A549 (cell line): ENCODE results near the gene PDIA5.

ENCODE experiments used
- CHD2 ChIP-seq: fragments of 150-350 bp; IDR thresholded peaks from 2 replicates; pipeline ENCODE4 v1.6.1; 2014; ENCODE audit warnings: low read length; ENCODE audit not compliant: partially characterized antibody
- RNF2 ChIP-seq: fragments of 200-600 bp; sonication (generic); IDR thresholded peaks from 2 replicates; pipeline ENCODE4 v1.6.1; 2016; ENCODE audit warnings: low read depth, mild to moderate bottlenecking, antibody characterized with exemption, moderate library complexity, borderline replicate concordance
- SMC3 ChIP-seq: fragments of >200 bp; sonication (Bioruptor Twin); formaldehyde crosslinking; IDR thresholded peaks from 3 replicates; pipeline ENCODE4 v1.6.1; 2018; ENCODE audit warnings: inconsistent platforms
- TF ChIP-seq, protein P1 (sequence below): fragments of 150-350 bp; IDR thresholded peaks from 2 replicates; pipeline ENCODE4 v1.6.1; 2014; ENCODE audit warnings: low read depth, mild to moderate bottlenecking, low read length
- TF ChIP-seq, protein P2 (sequence below): fragments of >200 bp; sonication (Bioruptor Twin); formaldehyde crosslinking; IDR thresholded peaks from 3 replicates; pipeline ENCODE4 v1.5.1; 2016

DNA sequence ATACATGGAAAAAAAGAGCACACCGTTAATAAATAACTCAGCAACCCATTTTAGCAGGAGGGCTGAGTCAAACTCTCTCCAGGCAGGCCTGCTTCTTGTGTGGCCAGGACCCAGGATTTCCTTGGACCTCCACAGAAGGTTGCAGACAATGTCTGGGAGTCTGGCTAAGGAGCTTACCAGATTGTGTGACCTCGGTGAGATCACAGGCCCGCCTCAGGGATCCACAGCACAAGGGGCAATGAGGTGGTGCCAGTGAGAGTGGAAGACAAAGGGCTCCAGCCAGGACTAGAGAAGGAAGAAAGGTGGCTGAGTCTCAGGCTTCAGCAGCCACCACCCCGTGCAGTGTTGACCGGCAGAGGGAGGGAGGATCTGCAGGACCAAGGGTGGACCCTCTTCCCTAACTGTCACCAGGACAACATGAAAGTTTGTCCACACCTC, 102.7 kb downstream of the PDIA5 start:
- TF ChIP-seq CHD2, result no peak
- TF ChIP-seq SMC3, result no peak
- TF ChIP-seq, protein P1, sequence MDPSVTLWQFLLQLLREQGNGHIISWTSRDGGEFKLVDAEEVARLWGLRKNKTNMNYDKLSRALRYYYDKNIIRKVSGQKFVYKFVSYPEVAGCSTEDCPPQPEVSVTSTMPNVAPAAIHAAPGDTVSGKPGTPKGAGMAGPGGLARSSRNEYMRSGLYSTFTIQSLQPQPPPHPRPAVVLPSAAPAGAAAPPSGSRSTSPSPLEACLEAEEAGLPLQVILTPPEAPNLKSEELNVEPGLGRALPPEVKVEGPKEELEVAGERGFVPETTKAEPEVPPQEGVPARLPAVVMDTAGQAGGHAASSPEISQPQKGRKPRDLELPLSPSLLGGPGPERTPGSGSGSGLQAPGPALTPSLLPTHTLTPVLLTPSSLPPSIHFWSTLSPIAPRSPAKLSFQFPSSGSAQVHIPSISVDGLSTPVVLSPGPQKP, result no peak
- no peak for TF ChIP-seq RNF2
- TF ChIP-seq, protein P2, sequence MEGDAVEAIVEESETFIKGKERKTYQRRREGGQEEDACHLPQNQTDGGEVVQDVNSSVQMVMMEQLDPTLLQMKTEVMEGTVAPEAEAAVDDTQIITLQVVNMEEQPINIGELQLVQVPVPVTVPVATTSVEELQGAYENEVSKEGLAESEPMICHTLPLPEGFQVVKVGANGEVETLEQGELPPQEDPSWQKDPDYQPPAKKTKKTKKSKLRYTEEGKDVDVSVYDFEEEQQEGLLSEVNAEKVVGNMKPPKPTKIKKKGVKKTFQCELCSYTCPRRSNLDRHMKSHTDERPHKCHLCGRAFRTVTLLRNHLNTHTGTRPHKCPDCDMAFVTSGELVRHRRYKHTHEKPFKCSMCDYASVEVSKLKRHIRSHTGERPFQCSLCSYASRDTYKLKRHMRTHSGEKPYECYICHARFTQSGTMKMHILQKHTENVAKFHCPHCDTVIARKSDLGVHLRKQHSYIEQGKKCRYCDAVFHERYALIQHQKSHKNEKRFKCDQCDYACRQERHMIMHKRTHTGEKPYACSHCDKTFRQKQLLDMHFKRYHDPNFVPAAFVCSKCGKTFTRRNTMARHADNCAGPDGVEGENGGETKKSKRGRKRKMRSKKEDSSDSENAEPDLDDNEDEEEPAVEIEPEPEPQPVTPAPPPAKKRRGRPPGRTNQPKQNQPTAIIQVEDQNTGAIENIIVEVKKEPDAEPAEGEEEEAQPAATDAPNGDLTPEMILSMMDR, result no peak
